HepG2 (cell line): ENCODE measurements around the gene WDR35. TPM values are rescaled to one million over a fixed set of nuclear protein-coding genes. Genes with fewer than 3 reads are reported as not detected.

ENCODE experiments used
- ATAC-seq: fragments of 200-7000 bp; cut with Tn5 transposase; 3 replicates; pipeline ENCODE4 v1.9.1; 2020; ENCODE audit warnings: mild to moderate bottlenecking, moderate library complexity
- BruUV-seq: library from RNA; stranded (reverse); fragments of 400-500 nt; replicated peaks from 2 replicates; lab custom pipeline; 2021; lab: Mats Ljungman, UMichigan
- CTCF ChIA-PET: fragments of 300-600 bp; formaldehyde crosslinking; extraction: SDS; loops from one replicate; lab custom pipeline; 2021; ENCODE audit warnings: low total read pairs, inconsistent platforms, low intra/inter-chr PET ratio; lab: Yijun Ruan, JAX
- POLR2A ChIA-PET: fragments of 350-600 bp; sonication (Branson Sonifier 250); formaldehyde crosslinking; loops from one replicate; lab custom pipeline; 2020; ENCODE audit warnings: antibody characterized with exemption, inconsistent platforms; lab: Yijun Ruan, JAX
- DNase-seq: peaks from one replicate; pipeline ENCODE4 v3.0.0-alpha.2; 2015; ENCODE audit warnings: low spot score
- FAIRE-seq: peaks from 3 replicates; lab custom pipeline; 2011; peaks lifted over from hg19 to GRCh38; lab: Jason Lieb, UNC
- H2AFZ ChIP-seq: one replicate; pipeline ENCODE4 v1.6.1; 2011; ENCODE audit warnings: low read length, inconsistent platforms
- H3K27ac ChIP-seq: fragments of 300-600 bp; 3 replicates; pipeline ENCODE4 v1.8.0; 2011; ENCODE audit warnings: mixed run types, mild to moderate bottlenecking, mixed read lengths, low read length, inconsistent platforms; ENCODE audit not compliant: insufficient read depth; ENCODE audit errors: extremely low read length
- H3K27me3 ChIP-seq, 2 experiments: fragments of 200-600 bp in 1 of 2; 2 replicates in 1 of 2; 3 replicates in 1 of 2; pipeline versions ENCODE4 v1.6.0 to v1.8.0; 2011; ENCODE audit warnings: low read length in 2 of 2, mild to moderate bottlenecking in 2 of 2, moderate library complexity in 2 of 2, inconsistent platforms in 1 of 2; ENCODE audit not compliant: insufficient read depth in 2 of 2, control insufficient read depth in 1 of 2
- H3K36me3 ChIP-seq, 2 experiments: fragments of 200-600 bp in 1 of 2; replicated peaks in 1 of 2; 2 replicates in 1 of 2; 3 replicates in 1 of 2; pipeline versions ENCODE4 v1.5.1 to v1.8.0; 2011; ENCODE audit warnings: low read length in 2 of 2, inconsistent platforms in 1 of 2; ENCODE audit not compliant: insufficient read depth in 2 of 2, control insufficient read depth in 1 of 2
- H3K4me1 ChIP-seq: 2 replicates; pipeline ENCODE4 v1.5.1; 2012; ENCODE audit warnings: low read length, inconsistent platforms; ENCODE audit not compliant: insufficient read depth
- H3K4me2 ChIP-seq: 2 replicates; pipeline ENCODE4 v1.6.0; 2011; ENCODE audit warnings: low read depth, low read length, inconsistent platforms
- H3K4me3 ChIP-seq, 3 experiments: fragments of 200-600 bp in 1 of 3; sonication (generic), shearing (Covaris generic) in 1 of 3; replicated peaks in 1 of 3; 2 replicates each; pipeline ENCODE4 v1.5.1; 2011 to 2016; ENCODE audit warnings: low read length in 3 of 3, inconsistent platforms in 2 of 3, low read depth in 2 of 3, mild to moderate bottlenecking in 2 of 3, control low read depth in 1 of 3, mixed read lengths in 1 of 3; ENCODE audit not compliant: insufficient read depth in 1 of 3
- H3K79me2 ChIP-seq: one replicate; pipeline ENCODE4 v1.6.1; 2011; ENCODE audit warnings: low read length, inconsistent platforms; ENCODE audit not compliant: insufficient read depth
- H3K9ac ChIP-seq: 2 replicates; pipeline ENCODE4 v1.6.0; 2011; ENCODE audit warnings: mild to moderate bottlenecking, low read depth, low read length, inconsistent platforms; ENCODE audit not compliant: insufficient read depth
- H3K9me3 ChIP-seq: 2 replicates; pipeline ENCODE4 v1.5.1; 2012; ENCODE audit warnings: mild to moderate bottlenecking, low read length
- H4K20me1 ChIP-seq: 2 replicates; pipeline ENCODE4 v1.6.0; 2011; ENCODE audit warnings: inconsistent platforms, mild to moderate bottlenecking, low read length, moderate library complexity; ENCODE audit not compliant: insufficient read depth
- EED ChIP-seq: sonication (generic); formaldehyde crosslinking; IDR thresholded peaks from 2 replicates; pipeline ENCODE4 v1.5.0; 2020; ENCODE audit warnings: mild to moderate bottlenecking, missing genetic modification reagents
- FOXA1 ChIP-seq, 2 experiments: fragments of 450-650 bp in 1 of 2; sonication (generic) in 1 of 2; formaldehyde crosslinking in 1 of 2; IDR thresholded peaks; 2 replicates each; pipeline versions ENCODE4 v1.4.0 to v1.6.1; 2016 to 2020; ENCODE audit warnings: missing genetic modification reagents in 1 of 2
- PCBP2 ChIP-seq: fragments of 200-400 bp; formaldehyde crosslinking; optimal IDR thresholded peaks from 2 replicates; pipeline ENCODE3; 2018; ENCODE audit warnings: low read length, low read depth; ENCODE audit not compliant: poor library complexity, severe bottlenecking
- RAD51 ChIP-seq: fragments of 450-650 bp; IDR thresholded peaks from 2 replicates; pipeline ENCODE4 v1.6.1; 2016; ENCODE audit warnings: borderline replicate concordance
- TOPORS ChIP-seq: sonication (generic); formaldehyde crosslinking; IDR thresholded peaks from 2 replicates; pipeline ENCODE4 v1.8.0; 2023; ENCODE audit warnings: mild to moderate bottlenecking, missing genetic modification reagents
- ZBTB21 ChIP-seq: sonication (generic); formaldehyde crosslinking; IDR thresholded peaks from 2 replicates; pipeline ENCODE4 v1.4.0; 2020; ENCODE audit warnings: missing genetic modification reagents
- ZNF136 ChIP-seq: sonication (generic); formaldehyde crosslinking; IDR thresholded peaks from 2 replicates; pipeline ENCODE4 v1.8.1; 2022; ENCODE audit warnings: low read depth, mild to moderate bottlenecking, moderate library complexity, missing genetic modification reagents
- ZNF430 ChIP-seq: sonication (generic); formaldehyde crosslinking; IDR thresholded peaks from 2 replicates; pipeline ENCODE4 v1.9.0; 2021; ENCODE audit warnings: mild to moderate bottlenecking, missing genetic modification reagents
- ZNF549 ChIP-seq: sonication (generic); formaldehyde crosslinking; IDR thresholded peaks from 2 replicates; pipeline ENCODE4 v1.5.0; 2020; ENCODE audit warnings: missing genetic modification reagents
- ZNF816 ChIP-seq: sonication (generic); formaldehyde crosslinking; IDR thresholded peaks from 2 replicates; pipeline ENCODE4 v1.8.0; 2022; ENCODE audit warnings: missing genetic modification reagents, mild to moderate bottlenecking, borderline replicate concordance
- ZNF883 ChIP-seq: sonication (generic); formaldehyde crosslinking; IDR thresholded peaks from 2 replicates; pipeline ENCODE4 v1.5.1; 2020; ENCODE audit warnings: mild to moderate bottlenecking, missing genetic modification reagents; ENCODE audit errors: not compliant biosample characterization
- WGBS: methylation state at CpG from one replicate; pipeline ENCODE4 v1.1.6; 2017; ENCODE audit warnings: low lambda C conversion rate; 5-methylcytosine and 5-hydroxymethylcytosine counted together
- in situ Hi-C: cut with HindIII; loops from 2 replicates; pipeline ENCODE4 v1.10.0; 2017; ENCODE audit warnings: low pct_unique_long_range_greater_than_20kb; ENCODE audit not compliant: extremely low pct_ligation_motif_present
- intact Hi-C: fragments of 100-400 bp; cut with micrococcal nuclease; formaldehyde crosslinking; loops from one replicate; pipeline ENCODE4 v1.10.0; 2022; ENCODE audit not compliant: unreplicated experiment
- polyA plus RNA-seq, 8 experiments: library from polyadenylated mRNA; depleted of rRNA in 3 of 8; stranded (reverse) in 7 of 8; unstranded in 1 of 8; fragments of >200 nt; fragmentation: Illumina TruSeq in 4 of 8; extraction: Trizol in 4 of 8; gene quantifications; 2 replicates each; pipeline versions ENCODE4 v1.2.1 to v1.2.3, GENCODE V29; 2011 to 2016; ENCODE audit warnings: low read depth in 4 of 8, missing spikeins in 1 of 8, mixed read lengths in 1 of 8; ENCODE audit not compliant: insufficient read depth in 1 of 8
- total RNA-seq, 5 experiments: library from RNA; depleted of rRNA; stranded (reverse); fragments of >200 nt; fragmentation: Illumina TruSeq; extraction: Trizol; gene quantifications; 2 replicates each; pipeline ENCODE4 v1.2.3, GENCODE V29; 2016; ENCODE audit warnings: low read depth in 1 of 5
- TF ChIP-seq, protein P1 (sequence below): sonication (generic); formaldehyde crosslinking; IDR thresholded peaks from 2 replicates; pipeline ENCODE4 v1.8.0; 2022; ENCODE audit warnings: mild to moderate bottlenecking, missing genetic modification reagents, moderate library complexity
- TF ChIP-seq, protein P2 (sequence below): sonication (generic); formaldehyde crosslinking; IDR thresholded peaks from 2 replicates; pipeline ENCODE4 v1.4.0; 2020; ENCODE audit warnings: mild to moderate bottlenecking, missing genetic modification reagents
- TF ChIP-seq, protein P3 (sequence below): sonication (generic); formaldehyde crosslinking; IDR thresholded peaks from 2 replicates; pipeline ENCODE4; 2020; ENCODE audit warnings: missing genetic modification reagents, mild to moderate bottlenecking, borderline replicate concordance
- TF ChIP-seq, protein P4 (sequence below): sonication (generic); formaldehyde crosslinking; IDR thresholded peaks from 2 replicates; pipeline ENCODE4 v1.8.1; 2023; ENCODE audit warnings: missing genetic modification reagents, mild to moderate bottlenecking, borderline replicate concordance

Gene WDR35
- total and polyA plus RNA-seq, 2 of the 13 experiments (the other 11 are each of a cell fraction or from before 2014, with no cell fraction given): 11.1 to 19.6 TPM

DNA sequence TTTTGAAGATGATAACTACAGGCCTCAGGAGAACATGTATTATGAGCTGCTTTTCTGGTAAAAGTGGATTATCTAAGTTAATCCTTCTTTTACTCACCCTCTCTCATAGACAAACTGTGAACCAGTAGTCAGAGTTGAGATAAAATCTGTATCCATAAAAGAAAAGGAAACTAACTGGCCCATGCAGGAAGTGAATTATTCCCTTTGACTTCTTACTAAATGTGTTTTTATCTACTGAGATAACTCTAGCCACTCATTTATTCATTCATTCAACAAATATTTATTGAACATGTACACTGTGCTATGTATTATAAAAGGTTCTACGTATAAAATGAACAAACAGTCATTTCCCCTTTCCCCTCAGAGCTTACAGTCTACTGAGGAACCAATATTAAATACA lies 10.0 kb downstream of the WDR35 start:
- 94% methylated on average over 1 of the region's 1 CpG for WGBS
- CTCF ChIA-PET: no interaction called here

More for the DNA sequence above, 10.0 kb downstream of the WDR35 start:
- Histone ChIP-seq H3K4me2 (no peak overlapping the region), H3K27ac (no peak overlapping the region), H3K79me2 (no peaks in the 10 kb centered on the region), H3K27me3 (no peaks in the 10 kb centered on the region), H3K9ac (no peak overlapping the region), H4K20me1 (no peaks in the 10 kb centered on the region), H3K9me3 (no peaks in the 10 kb centered on the region), H3K4me3 (no peak overlapping the region), H3K4me1 (peaks cover 6% of the 10 kb centered on the region; the same call in 1 of the 2 replicates)
- no peak for DNase-seq
- in situ Hi-C loops: no loop called here
- ATAC-seq: no peak
- no peak for FAIRE-seq
- intact Hi-C loops: no loop called here
- no TSS peak for BruUV-seq
- POLR2A ChIA-PET: no interaction called here
- TF ChIP-seq, protein P1, sequence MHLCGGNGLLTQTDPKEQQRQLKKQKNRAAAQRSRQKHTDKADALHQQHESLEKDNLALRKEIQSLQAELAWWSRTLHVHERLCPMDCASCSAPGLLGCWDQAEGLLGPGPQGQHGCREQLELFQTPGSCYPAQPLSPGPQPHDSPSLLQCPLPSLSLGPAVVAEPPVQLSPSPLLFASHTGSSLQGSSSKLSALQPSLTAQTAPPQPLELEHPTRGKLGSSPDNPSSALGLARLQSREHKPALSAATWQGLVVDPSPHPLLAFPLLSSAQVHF: no peak
- TF ChIP-seq ZNF816 (no peak), ZBTB21 (CRISPR knock-in tag) (no peak), TOPORS (CRISPR knock-in tag) (no peak), FOXA1 (IDR thresholded peaks at IDR 0.05) (no peak), FOXA1 (CRISPR knock-in tag; IDR thresholded peaks at IDR 0.05) (no peak), ZNF883 (no peak), EED (CRISPR knock-in tag) (no peak), RAD51 (no peak), ZNF430 (CRISPR knock-in tag) (no peak), ZNF136 (CRISPR knock-in tag) (no peak), ZNF549 (CRISPR knock-in tag) (no peak), PCBP2 (no peak)
- TF ChIP-seq, protein P2, sequence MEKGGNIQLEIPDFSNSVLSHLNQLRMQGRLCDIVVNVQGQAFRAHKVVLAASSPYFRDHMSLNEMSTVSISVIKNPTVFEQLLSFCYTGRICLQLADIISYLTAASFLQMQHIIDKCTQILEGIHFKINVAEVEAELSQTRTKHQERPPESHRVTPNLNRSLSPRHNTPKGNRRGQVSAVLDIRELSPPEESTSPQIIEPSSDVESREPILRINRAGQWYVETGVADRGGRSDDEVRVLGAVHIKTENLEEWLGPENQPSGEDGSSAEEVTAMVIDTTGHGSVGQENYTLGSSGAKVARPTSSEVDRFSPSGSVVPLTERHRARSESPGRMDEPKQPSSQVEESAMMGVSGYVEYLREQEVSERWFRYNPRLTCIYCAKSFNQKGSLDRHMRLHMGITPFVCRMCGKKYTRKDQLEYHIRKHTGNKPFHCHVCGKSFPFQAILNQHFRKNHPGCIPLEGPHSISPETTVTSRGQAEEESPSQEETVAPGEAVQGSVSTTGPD: no peak
- TF ChIP-seq, protein P3, sequence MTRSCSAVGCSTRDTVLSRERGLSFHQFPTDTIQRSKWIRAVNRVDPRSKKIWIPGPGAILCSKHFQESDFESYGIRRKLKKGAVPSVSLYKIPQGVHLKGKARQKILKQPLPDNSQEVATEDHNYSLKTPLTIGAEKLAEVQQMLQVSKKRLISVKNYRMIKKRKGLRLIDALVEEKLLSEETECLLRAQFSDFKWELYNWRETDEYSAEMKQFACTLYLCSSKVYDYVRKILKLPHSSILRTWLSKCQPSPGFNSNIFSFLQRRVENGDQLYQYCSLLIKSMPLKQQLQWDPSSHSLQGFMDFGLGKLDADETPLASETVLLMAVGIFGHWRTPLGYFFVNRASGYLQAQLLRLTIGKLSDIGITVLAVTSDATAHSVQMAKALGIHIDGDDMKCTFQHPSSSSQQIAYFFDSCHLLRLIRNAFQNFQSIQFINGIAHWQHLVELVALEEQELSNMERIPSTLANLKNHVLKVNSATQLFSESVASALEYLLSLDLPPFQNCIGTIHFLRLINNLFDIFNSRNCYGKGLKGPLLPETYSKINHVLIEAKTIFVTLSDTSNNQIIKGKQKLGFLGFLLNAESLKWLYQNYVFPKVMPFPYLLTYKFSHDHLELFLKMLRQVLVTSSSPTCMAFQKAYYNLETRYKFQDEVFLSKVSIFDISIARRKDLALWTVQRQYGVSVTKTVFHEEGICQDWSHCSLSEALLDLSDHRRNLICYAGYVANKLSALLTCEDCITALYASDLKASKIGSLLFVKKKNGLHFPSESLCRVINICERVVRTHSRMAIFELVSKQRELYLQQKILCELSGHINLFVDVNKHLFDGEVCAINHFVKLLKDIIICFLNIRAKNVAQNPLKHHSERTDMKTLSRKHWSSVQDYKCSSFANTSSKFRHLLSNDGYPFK (CRISPR knock-in tag): no peak
- TF ChIP-seq, protein P4, sequence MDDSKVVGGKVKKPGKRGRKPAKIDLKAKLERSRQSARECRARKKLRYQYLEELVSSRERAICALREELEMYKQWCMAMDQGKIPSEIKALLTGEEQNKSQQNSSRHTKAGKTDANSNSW (CRISPR knock-in tag): no peak
- TF ChIP-seq, all 625 proteins: peak for 0
- Histone ChIP-seq H2AFZ (no peak overlapping the region), H3K36me3 (peaks cover 10 to 60% of the 10 kb centered on the region in 2 experiments)
